NCI-H1694 treated with DMSO at 0.1 percent for 48 hours (cell line): ENCODE measurements around the gene RASA3.
A peak's percentile ranks its signal among the peaks of the same experiment; 100 is the strongest.
"Not testable (repeated sequence)": the region's sequence is repeated elsewhere in the genome, so short reads cannot be mapped to it uniquely, and the experiment has no call there.

Experiments used
- DNase-seq: peaks from one replicate; lab custom pipeline; 2025; lab: John Stamatoyannopoulos, UW

RASA3 gene, protein sequence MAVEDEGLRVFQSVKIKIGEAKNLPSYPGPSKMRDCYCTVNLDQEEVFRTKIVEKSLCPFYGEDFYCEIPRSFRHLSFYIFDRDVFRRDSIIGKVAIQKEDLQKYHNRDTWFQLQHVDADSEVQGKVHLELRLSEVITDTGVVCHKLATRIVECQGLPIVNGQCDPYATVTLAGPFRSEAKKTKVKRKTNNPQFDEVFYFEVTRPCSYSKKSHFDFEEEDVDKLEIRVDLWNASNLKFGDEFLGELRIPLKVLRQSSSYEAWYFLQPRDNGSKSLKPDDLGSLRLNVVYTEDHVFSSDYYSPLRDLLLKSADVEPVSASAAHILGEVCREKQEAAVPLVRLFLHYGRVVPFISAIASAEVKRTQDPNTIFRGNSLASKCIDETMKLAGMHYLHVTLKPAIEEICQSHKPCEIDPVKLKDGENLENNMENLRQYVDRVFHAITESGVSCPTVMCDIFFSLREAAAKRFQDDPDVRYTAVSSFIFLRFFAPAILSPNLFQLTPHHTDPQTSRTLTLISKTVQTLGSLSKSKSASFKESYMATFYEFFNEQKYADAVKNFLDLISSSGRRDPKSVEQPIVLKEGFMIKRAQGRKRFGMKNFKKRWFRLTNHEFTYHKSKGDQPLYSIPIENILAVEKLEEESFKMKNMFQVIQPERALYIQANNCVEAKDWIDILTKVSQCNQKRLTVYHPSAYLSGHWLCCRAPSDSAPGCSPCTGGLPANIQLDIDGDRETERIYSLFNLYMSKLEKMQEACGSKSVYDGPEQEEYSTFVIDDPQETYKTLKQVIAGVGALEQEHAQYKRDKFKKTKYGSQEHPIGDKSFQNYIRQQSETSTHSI

DNA sequence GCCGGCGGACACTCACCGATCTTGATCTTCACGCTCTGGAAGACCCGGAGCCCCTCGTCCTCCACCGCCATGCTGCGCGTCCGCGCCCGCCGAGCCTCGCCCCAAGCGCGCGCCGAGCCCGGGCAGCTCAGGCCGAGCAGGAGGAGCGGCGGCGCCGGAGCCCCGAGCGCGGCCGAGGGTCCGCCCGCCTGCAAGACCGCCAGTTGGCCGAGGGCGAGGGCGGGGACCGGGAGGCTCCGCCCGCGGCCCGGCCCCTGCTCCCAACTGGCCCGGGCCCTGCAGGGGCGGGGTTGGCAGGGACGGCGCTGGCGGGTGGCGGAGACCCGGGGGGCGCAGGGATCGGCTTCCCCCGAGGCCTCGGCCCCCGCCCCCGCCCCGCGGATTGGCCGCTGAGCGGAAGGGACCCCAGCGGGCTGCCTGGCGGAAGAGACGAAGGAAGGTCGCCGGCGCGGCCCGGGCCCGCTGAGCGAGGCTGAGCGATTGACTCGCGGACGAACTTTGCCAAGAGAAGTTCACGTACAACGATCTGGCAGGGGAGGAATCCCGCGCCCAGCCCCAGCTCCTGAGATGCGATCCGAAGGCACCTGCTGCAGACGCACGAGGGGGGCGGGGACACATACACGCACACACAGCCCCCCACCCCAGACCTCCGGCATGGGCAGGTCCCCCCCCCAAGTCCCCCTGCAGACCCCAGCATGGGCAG lies at the start of gene RASA3:
Gene RASA3, minus strand, starts transcription at position 205 of the 703 bp plus-strand sequence. Its CDS starts 134 bp downstream, at position 71.
- DNase-seq: peak; percentile 58

DNA sequence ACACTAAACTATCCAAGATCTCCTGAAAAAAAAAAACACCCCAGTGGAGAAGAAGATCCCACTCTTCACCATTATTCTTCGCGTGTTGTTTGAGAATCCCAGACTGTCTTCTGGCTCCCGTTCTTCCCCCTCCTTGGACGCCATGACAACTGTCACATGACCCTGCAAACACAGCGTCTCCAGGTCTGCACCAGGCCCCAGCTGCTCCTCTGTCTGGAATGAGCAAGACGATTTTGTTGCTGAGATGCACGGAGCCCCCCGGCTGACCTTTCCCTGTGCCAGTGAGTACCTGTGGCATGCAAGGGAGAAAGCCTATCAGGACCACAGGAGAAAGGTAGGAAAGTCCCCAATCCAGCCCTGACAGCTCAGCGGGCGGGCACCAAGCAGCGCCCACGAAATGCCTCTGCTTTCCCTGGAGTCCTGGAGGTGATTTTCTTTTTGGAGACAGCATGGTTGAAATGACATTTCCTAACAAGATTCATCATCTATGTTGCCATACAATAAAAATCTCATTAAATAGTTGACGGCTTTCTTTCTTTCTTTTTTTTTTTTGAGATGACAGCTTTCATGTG lies 46.8 kb upstream of the RASA3 start, which contains the start of gene CFAP97D2:
Gene CFAP97D2, plus strand, starts transcription at position 171 of the 572 bp plus-strand sequence. Its CDS starts 74 bp downstream, at position 245.
- DNase-seq: no peak

DNA sequence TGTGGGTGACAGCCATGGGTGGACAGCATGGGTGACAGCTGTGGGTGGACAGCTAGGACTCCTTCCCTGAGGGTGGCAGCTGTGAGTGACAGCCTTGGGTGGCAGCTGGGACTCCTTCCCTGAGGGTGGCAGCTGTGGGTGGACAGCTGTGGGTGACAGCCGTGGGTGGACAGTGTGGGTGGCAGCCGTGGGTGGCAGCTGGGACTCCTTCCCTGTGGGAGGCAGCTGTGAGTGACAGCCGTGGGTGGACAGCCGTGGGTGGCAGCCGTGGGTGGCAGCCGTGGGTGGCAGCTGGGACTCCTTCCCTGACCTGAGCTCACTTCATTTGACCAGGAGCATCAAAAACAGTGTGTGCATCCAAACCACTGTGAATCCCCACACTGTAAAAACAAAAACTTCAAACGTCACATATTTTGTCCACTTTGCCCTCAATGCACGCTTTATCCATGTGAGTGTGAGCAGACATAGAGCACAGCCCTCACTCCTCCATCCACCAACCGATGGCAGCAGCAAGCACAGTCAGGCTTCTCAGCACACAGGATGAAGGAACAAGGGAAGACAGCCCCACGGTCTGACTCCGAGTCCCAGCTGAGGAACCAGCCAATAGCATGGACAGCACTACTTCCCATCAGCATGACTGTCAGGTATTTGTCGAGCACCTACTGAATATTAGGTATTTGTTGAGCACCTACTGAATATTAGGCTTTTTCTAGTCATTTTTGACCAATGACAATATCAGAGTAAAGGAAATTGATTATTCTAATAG lies 45.0 kb upstream of the RASA3 start:
- no peak for DNase-seq

DNA sequence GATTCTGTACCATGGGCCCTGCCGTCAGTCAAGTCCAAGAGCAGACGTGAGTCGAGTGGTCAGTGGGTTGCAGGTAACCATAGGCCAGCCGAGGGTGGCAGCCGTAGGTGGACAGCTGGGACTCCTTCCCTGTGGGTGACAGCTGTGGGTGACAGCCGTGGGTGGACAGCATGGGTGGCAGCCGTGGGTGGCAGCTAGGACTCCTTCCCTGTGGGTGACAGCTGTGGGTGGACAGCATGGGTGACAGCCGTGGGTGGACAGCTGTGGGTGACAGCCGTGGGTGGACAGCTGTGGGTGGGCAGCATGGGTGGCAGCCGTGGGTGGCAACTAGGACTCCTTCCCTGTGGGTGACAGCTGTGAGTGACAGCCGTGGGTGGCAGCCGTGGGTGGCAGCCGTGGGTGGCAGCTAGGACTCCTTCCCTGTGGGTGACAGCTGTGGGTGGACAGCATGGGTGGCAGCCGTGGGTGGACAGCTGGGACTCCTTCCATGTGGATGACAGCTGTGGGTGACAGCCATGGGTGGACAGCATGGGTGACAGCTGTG lies 44.0 kb upstream of the RASA3 start:
- not testable (repeated sequence) for DNase-seq

DNA sequence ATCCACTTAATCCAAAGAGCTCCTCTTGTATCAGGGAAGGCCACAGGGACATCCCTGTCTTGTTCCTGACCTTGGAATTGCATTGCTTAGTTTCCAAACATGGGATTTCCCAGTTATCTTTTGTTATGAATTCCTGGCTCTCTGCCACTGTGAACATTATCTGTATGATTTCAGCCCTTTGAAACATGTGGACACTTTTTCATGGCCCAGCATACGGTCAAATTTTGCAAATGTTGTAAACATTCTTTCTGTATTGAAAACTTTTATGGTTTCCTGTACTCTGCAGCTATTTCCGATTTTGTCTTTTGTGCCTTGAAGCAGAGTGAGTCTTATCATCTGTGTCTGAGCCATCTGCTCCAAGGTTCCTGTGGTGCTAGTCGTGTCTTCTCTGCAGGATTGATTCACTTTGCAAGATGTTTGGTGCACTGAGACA lies 42.1 kb upstream of the RASA3 start:
- no peak for DNase-seq

DNA sequence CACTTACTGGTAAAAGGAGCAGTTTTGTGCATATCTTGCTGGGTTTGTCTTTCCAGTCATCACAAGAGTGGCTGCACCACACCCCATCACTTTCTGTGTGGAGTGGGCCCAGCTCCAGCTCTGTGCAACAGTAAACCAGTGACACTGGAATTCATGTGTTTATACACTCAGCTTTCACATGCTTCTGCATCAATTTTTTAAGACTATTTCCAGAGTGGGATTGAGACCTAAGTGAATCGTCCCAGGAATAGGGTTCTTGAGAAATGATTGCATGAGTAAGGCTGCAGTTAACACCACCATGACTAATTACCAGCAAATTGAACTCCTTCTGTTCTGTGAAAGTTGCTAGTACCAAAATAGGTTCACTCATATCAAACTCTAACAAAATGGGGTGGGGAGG lies 41.3 kb upstream of the RASA3 start:
- no peak for DNase-seq

DNA sequence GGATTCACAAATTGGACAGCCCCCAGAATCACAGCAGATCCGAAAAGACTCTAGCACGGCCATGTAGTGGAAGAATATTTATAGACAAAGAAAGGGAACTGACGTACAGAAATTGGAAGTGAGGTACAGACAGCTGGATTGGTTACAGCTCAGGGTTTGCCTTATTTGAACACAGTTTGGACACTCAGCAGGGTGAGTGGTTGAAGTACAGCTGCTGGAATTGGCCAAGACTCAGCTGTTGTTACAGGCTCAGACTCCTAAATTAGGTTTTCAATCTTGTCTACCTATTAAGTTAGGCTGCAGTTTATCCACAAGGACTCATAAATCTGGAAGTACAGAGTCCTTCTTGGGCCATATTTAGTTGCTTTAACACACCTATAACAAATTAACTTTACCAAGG lies 40.8 kb upstream of the RASA3 start:
- DNase-seq: no peak

DNA sequence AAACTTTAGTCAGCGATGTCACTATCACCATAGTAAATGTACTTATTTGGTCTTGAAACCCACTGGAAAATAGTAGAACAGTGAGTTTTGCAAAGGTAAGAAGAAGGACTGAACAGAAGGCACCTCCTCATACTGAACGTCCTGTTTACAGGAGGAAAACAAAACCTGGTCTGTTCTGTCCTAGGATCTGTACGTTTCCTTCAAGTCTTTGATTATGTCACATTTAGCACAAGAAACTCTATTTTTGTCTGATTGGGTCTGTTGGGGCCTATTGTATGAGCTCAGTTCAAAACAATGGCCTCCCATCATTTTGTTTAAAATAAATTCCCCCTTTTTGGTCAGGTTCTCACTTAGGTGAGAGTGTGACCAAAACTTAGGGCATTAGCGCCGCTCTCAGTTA lies 35.5 kb upstream of the RASA3 start:
- DNase-seq: no peak

DNA sequence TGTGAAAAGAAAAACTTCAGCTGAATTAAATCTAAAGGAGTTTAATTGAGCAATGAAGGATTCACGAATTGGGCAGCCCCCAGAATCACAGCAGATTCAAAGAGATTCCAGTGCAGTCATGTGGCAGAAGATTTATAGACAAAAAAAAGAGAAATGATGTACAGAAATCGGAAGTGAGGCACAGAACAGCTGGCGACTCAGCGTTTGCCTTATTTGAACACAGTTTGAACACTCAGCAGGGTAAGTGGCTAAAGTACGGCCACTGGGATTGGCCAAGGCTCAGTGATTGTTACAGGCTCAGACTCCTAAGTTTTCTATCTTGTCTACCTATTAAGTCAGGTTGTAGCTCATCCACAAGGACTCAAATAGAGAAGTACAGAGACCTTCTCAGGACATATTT lies 35.0 kb upstream of the RASA3 start:
- no peak for DNase-seq

DNA sequence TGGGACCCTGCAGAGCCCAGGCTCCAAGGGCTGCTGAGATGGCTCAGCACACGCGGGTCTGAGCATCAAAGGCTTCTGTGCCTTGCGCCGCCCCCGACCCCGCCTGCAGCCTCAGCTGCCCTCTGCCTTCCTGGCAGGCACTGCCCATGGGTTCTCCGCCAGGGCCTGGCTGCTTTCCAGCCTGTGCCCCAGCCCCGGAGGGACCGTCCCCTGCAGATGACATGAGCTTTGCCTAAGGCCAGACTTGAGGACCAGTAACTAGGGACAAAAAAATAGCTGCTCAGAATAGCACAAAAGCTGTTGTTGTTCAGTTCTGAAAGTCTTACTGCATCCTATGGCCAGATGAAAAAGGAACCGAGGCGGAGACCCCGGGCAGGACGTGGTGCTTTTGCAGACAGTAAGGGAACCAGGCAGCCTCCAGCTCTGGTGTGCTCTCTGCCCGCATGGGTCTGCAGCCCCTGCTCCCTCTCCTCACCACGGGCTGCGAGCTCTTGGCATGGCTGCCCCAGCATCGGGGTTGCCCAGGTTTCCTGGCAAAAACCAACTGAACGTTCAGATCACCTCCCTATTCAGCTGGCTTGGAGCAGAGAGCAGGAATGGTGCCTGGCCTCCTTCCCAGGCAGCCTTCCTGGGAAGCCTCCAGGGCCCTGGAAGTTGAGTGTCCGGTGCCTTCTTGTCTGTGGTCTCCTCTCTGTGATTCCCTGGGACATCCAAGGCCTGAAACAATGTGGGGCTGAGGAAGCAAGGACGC lies 34.1 kb upstream of the RASA3 start:
- no peak for DNase-seq

DNA sequence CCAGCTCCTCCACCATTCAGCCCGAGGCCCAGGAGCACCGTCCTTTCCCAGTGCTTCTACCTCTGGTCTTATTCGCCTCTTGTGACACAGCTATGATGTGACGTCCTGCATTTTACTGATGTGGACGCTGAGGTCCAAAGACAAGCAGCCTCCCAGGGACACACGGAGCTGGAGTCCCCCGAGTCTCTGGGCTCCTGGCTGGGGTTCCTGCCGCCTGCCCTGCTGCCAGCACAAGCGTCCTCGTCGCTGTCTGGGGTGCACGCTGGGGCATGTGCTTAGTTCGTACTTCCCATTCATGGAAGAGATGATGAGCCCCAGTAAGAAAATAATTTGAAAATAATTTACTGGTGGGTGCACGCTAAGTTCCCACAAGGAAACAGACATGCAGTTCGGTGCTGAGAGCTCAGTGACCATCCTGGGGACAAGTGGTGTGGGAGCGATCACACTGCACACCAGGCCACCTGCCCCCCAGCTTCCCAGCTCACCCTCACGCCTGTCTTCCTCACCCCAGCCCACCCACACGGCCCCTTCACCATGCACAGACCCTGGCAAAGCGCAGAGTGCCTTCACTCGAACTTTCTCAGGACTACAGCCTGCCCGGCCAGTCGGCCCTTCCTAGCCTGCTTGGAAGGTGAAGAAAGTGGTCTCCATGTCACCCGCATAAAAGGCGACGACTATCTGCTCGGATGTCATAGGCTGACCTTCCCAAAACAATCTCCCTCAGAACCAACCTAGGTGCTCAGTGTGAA lies 32.4 kb upstream of the RASA3 start:
- DNase-seq: no peak

DNA sequence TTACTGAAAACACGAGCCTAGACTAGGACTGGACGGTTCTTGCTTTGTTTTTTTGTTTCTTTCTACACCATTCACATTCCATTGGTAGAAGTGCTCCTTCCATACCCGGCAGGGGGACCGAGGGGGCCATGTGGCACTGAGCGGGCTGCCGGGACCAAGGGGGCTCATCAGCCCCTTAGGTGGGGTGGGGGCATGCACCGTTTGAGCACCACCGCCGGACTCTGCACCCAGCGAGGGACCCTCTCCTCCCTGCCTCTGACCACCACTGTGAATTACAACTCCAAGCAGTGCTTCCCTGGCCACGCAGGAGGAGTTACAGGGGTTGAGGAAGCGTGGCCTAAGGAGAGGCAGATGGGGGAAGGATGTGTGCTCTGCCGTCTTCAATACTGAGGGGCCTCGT lies 31.6 kb upstream of the RASA3 start:
- no peak for DNase-seq

DNA sequence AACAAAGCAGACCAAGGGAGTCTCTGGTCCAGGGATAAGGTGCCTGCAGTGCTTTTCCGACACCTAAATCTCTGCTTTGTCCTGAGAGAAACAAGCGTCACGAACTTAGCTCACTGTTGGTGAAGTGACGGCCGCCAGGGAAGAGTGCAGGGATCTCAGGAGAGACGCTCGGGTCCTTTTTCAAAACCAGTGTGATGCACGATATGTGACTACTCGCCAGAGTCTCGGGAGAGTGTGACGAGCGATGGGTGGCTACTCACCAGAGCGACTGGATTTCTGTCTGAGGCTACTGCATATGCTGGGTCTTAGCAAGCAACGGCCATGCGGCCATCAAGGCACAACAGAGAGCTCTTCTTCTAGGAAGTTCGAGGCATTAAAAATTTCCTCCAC lies 30.1 kb upstream of the RASA3 start:
- no peak for DNase-seq

DNA sequence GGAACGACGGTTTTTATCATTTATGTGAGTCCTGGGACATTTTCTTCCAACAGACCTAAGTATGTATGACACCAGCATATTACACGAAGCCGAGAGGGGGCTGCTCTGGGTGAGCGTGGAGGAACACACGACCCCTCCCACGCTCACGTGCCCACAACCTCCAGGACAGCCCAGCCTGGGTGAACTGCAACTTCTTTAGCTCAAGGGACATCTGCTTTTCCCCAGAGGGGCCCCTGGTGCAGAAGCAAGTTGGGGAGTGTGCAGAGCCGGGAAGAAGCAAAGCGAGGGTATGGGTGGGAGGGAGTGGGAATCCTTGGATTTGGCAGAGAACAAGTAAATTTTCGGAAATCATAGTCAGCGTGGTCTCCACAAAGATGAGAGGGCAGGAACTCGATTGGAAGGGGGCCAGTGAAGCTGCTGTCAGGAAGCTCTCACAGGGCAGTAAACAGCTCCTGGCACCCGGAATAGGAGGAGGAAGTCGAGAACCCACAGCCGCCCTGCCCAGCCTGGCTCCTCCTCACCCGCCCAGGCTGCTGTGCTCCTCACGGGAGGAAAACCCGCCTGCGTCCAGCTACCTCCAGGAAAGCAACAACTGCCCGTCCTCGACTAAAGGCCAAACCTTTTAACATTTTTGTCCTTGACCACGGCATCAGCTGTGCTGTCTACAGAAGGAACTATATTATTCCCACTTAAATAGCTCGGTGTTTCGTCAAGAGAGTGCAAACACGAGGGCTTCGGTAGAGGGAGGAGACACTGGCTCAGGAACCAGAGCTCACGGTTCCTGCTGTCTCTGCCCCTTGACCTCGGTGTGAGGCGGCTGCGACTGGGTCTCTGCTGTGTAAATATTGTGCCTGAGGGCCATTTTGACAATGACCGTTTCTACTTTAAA lies 29.5 kb upstream of the RASA3 start:
- no peak for DNase-seq

DNA sequence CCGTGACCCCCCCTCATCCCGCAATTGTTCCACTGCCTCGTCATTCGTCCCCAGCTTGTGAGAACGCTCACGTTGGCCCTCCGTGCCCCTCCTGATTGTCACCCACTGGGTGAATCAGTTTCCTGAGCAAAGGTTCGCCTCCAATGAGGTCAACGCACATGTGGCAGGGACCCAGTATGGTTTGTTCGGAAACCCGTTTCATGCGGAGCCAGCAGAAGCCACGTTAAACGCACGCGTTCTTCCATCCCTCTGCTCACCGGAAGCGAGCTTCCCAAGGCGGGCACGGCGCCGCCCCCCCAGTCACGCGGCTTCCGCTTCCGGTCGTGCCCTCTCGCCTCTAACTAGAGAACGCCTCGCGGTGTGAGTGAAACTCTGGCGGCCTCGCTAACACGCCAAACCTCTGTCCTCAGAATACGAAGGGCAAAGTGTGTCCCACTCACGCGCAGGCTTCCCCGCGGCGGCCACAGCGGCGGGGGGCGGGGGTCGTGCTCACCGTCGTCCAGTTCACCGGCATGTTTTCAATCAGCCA lies 28.7 kb upstream of the RASA3 start:
- DNase-seq: no peak

DNA sequence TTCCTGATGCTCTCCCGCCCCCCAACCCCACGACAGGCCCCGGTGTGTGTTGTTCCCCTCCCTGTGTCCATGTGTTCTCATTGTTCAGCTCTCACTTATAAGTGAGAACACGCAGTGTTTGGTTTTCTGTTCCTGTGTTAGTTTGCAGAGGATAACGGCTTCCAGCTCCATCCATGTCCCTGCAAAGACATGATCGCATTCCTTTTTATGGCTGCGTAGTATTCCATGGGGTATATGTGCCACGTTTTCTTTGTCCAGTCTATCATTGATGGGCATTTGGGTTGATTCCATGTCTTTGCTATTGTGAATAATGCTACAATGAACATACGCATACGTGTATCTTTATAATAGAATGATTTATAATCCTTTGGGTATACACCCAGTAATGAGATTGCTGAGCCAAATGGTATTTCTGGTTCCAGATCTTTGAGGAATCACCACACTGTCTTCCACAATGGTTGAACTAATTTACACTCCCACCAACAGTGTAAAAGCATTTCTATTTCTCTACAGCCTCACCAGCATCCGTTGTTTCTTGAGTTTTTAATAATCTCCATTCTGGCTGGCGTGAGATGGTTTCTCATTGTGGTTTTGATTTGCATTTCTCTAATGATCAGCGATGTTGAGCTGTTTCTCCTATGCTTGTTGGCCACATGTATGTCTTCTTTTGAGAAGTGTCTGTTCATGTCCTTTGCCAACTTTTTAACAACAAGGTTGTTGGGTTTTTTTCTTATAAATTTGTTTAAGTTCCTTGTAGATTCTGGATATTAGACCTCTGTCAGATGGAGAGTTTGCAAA lies 26.6 kb upstream of the RASA3 start:
- DNase-seq: not testable (repeated sequence)

DNA sequence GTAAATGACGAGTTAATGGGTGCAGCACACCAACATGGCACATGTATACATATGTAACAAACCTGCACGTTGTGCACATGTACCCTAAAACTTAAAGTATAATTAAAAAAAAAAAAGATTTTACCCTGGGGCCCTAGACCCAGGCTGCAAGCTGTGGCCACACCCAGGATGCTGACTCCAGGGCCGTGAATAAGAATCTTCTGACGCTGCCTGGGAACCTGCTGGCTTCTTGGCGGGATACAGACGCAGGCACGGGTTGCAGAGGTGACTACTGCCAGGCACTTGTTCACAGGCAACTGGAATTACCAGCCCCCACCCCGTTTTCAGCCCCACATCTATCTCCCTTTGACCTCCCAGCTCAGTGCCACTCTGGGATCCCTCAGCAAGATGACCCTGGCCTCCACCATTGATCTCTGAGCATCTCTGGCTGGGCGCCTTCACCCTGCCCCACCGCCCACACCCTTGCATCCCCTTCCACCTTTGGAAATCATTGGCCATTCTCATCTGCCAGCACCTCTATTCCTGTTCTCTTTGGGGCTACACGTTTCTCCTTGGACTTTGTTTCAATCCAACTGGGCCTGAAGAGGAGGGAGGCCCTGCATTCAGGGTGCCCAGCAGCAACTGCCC lies 25.6 kb upstream of the RASA3 start:
- no peak for DNase-seq
